ENCODE results near the gene SLC35G6.

- 0 out of 2 replicates have a peak, but pooled peaks have one; percentile 13 for TF ChIP-seq CTCF (conservative IDR thresholded peaks at IDR 0.05; ENCODE audit: low read depth, low read length)
- TF ChIP-seq EZH2 (IDR thresholded peaks at IDR 0.05; ENCODE audit: low read length, unreplicated experiment) = no peak
- TF ChIP-seq EZH2phosphoT487 (IDR thresholded peaks at IDR 0.05; ENCODE audit: borderline replicate concordance, low read length) = no peak
These were observed 3.7 kb downstream of the SLC35G6 start for GRCh38 chr17:7484919-7485377.
